Sciatic nerve (tissue), 1 donor: ENCODE data around the gene FAM136A. TPM values are rescaled to one million over a fixed set of nuclear protein-coding genes. Genes with fewer than 3 reads are reported as not detected.

Experiments
- microRNA-seq: library from miRNA; unstranded; fragments of <30 nt; microRNA quantifications from one replicate; pipeline ENCODE4 v1.2.0, GENCODE V29; 2020
- total RNA-seq: library from RNA; stranded (reverse); fragmentation: NEBNext Ultra II Directional; extraction: Animal tissue kit (Norgen Biotek cat#: 25700); gene quantifications from one replicate; pipeline ENCODE4 v1.2.1, GENCODE V29; 2021
- donor health status: DM: no; HTN: no; CAD: no.

Gene FAM136A
- total RNA-seq, 1 donor from 2014 or later, result 13.2 TPM

Small RNAs within 50 kb of the gene (microRNA-seq; reads per million reads assigned to microRNA genes)
- gene MIR1285-2, result not detected

Other genes starting within 250 kb of the FAM136A start
- 285 TPM for gene PCBP1, start 214.6 kb downstream of the FAM136A start, total RNA-seq
- gene C2orf42, start 111.0 kb downstream of the FAM136A start, total RNA-seq, result 24.4 TPM
- 140 TPM for gene TIA1, start 53.4 kb downstream of the FAM136A start, total RNA-seq
- 77.1 TPM for gene PCYOX1, start 43.9 kb downstream of the FAM136A start, total RNA-seq
- gene SNRPG, start 8.3 kb downstream of the FAM136A start, total RNA-seq, result 81.1 TPM